Activated CD4-positive, alpha-beta T cell treated with anti-CD3 and anti-CD28 coated beads, Interleukin-2, amount 50 U/mL, for 48 hours (primary cell): Measurements from ENCODE around the gene AGPAT2.

Source experiments
- DNase-seq, 2 experiments: peaks; one replicate each; pipeline ENCODE4 v3.0.0-alpha.2; 2020

Gene AGPAT2

GRCh38 chr9:136700304-136700703 lies 13.0 kb upstream of the AGPAT2 start:
- DNase-seq, result no peak

- DNase-seq, result no peak
Measured at GRCh38 chr9:136698635-136699246, 11.5 kb upstream of the AGPAT2 start.

DNA sequence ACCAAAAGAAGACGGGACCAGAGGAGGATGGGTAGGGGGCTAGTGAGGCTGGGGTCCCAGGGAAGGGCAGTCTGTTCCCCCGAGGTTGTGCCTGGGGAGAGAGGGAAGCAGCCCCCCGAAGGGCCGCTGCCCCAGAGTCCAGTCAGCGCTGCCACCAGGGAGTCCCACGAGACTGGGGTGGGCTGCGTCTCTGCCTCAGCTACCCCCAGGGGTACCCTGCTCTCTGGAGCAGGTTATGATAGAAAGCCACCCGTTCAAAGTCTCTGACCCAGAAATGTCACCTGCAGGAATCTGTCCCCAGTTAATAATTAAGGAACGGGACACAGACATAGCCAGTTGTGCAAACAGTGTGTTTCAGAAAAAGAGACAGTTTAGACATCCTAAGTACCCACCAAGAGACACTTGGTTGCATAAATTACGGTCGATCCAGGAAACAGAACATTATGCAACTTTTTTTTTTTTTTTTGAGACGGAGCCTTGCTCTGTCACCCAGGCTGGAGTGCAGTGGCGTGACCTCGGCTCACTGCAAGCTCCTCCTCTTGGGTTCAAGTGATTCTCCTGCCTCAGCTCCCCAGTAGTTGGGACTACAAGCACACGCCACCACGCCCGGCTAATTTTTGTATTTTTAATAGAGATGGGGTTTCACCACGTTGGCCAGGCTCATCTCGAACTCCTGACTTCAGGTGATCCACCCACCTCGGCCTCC lies 10.7 kb upstream of the AGPAT2 start:
- no peak for DNase-seq

DNA sequence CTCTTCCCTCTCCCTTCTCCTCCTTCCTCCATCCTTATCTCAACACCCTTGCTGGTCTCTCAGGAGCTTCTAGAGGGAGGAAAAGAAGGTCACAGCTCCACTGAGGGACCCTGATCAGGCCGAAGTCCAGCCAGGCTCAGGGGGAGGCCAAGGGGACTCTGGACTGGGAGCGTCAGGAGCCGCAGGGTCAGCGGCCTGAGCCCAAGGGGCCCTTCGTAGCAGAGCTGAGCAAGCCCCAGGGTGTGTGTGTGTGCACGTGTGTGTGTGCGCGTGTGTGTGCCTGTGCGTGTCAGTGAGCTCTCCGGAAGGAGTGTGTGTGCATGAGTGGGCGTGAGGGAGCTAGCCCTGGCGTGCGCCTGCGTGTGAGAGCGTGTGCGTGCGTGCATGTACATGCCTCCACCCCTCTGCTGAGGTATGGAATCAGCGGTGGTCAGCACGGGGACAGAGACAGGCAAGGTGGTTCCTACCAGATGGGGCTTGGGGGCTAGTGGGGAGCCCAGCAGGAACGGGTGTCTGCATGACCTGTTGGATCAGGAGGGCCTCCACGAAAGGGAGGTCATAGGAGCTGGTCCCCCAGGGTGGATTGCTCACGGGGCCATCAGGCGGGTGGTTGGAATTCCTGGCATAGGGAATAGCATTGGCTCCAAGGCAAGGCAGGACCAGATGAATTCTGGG lies 10.0 kb upstream of the AGPAT2 start:
- no peak for DNase-seq

DNA sequence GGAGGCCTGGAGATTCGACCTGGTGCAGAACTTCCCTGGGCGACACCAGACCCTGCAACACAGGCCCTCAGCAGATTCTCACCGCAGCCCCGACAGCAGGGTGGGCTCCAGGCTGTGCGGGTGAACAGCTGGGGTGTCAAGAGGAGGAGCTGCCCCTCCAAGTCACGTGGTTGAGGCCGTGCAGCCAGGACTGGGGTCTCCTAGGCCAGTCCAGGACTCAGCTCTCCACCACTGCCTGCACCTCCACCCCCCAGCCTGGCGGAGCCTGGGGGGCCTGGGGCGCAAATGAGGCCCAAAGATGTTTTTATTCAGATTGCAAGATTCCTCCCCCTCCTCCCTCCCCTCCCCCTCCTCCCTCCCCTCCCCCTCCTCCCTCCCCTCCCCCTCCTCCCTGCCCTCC lies 9.2 kb upstream of the AGPAT2 start:
- DNase-seq, result no peak

DNA sequence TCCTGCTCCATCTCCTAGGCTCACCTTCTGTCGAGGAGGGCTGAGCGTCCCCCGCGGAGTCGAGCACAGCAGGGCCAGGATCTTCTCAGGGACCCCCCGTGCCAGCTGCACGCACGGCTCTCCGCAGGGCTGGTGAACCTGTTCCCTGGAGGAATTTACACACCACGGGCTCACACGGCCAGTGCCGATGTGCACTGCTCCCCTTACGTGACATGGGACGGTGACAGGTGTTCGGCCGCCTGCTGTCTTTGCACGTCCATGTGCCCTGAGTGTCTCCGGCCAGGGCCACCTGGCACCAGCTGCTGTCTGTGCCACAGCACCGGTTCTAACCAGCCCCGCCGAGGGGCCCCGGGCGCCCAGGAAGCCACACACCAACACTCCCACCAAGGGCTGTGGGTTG lies 8.7 kb upstream of the AGPAT2 start:
- no peak for DNase-seq

GRCh38 chr9:136695435-136695895 lies 8.2 kb upstream of the AGPAT2 start:
- no peak for DNase-seq

- no peak for DNase-seq
Measured at GRCh38 chr9:136694872-136695247, 7.6 kb upstream of the AGPAT2 start.

- DNase-seq, result peak; percentile 53
Measured at GRCh38 chr9:136694163-136694871, 7.1 kb upstream of the AGPAT2 start.

- DNase-seq, result no peak
Measured at GRCh38 chr9:136693490-136694162, 6.4 kb upstream of the AGPAT2 start.

GRCh38 chr9:136693135-136693489 lies 5.9 kb upstream of the AGPAT2 start:
- no peak for DNase-seq

DNA sequence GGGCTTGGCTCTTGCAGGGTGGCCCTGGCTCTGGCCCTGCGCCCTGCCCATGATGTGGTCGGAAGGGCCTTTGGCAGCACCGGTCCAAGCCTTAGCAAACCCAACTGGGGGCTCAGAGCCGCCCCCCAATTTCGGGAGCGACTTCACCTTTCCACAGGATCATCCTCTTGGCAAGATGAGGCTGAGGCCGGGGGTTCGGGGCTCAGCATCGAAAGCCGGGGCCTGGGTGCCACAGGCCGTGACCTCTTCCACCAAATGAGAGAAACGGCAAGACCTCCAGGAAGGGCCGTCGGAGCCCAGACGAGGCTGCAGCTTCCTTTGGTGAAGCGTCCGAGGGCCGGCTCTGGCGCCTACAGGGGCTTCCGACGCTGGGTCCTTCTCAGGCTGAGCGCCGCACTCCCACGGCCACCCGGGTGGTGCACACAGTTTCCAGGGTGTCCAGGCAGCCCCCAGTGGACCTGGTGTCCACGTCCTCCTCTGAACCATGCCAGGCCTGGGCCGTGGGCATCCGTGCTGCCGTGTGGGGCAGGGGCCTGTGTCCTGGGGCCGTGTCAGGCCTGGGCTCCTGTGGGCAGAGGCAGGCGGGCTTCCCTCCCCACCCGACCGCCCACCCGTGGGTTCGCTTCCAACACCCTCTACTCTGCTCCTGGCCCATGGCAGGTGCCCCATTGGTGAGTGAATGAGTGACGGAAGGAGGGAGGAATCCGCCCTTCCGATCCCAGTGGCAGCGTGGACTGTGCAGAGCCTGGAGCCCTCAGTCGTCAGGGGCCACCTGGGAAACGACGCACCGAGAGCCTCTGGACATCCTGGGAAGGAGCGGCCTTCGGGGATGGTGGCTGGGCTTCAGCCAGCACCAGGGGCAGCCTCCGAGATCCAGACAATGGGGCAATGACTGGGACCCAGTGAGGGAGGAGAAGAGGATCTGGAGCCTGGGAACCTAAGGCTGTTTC lies 5.2 kb upstream of the AGPAT2 start:
- no peak for DNase-seq

DNA sequence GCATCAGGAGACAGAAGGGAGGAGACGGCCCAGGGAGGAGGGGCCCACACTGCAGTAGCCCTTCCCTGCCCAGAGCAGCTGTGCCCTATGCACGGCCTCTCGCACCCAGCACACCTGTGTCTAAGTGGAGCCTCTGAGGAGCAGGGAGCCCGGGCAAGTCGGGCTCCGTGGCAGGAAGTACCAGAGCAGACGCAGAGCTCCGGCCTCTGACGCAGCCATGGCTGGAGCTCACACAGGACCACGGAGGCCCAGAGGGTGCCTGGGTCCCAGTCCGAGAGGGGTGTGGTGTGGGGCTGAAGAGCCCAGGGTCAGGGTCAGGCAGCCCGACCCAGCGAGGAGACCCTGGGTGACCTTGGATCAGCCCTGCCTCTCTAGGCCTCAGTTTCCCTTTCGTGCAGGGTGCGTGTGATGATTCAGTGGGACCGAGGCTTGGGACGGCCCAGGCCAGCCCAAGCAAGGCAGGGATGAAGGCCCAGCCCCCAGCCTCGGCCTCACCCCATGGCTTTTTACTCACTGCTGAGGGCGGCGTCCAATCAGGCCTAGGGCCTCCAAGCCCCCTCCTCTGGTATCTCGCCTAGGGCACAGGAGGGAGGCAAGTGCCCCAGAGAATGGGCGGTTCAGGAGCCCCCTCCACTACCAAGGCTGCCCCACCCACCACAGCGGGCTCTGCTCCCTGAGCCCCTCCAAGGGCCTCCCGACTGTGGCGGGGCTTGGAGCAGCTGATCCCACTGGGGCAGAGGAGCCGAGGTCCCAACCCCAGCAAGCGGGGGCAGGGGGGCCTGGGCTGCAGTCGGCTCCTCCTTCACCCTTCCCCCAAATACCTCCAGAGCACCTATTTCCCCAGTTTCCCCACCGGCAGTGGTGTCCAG lies 4.3 kb upstream of the AGPAT2 start:
- no peak for DNase-seq

GRCh38 chr9:136690806-136691261 lies 3.6 kb upstream of the AGPAT2 start:
- DNase-seq, result no peak

GRCh38 chr9:136690104-136690805 lies 3.0 kb upstream of the AGPAT2 start:
- no peak for DNase-seq

- no peak for DNase-seq
Measured at GRCh38 chr9:136689108-136689460, 1.8 kb upstream of the AGPAT2 start.

DNA sequence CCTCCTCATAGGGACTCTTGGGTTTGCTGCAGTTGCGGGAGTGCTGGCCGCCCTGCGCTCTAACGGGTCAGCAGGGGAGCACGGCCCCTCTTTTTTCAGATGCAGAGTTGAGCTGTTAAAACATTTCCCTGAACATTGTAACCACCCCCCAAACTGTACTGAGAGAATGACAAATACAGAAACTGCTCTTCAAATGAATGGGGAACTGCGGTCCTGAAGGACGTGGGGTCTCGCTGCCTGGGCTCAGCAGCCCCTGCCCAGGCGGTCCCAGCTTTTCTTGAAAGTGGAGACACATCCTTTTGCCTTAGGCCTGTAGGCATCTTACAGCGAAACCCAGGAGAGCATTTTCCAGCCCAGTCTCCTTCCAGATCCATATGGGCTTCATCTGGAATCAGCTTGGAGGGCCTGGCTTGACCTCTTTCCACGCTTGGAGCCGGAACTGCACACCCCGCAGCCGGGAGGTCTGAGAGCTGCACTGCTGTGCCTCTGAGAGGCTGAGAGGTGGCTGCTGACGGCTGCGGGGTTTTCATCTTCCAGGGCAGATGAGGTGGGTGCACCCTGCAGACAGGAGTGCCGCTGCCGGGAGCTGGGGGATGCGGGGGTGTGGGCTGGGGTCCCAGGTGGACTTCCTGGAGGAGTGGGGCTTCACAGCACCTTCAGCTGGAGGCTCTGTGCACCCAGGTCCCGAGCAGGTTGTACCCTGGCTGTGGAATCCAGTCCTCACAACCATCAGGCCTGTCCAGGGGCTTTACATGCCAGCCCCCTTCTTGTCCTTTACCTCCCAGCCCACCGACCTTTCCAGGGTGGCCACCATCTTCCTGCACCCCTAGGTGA lies 1.2 kb upstream of the AGPAT2 start:
- no peak for DNase-seq

GRCh38 chr9:136687721-136688223 lies 515 bp upstream of the AGPAT2 start:
- DNase-seq, result no peak

DNA sequence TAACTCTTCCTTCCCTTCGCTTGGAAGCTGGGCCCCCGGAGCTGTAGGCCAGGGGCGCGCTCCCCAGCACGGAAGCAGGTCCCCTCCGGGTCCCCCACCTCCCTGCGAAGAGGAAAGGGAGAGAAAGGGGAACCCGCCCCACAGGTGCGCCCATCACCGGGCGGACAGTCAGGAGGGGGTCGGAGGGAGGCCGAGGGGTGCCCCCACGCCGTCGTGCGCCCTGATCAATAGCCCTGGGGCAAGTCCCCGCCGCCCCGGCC lies 793 bp downstream of the AGPAT2 start:
- no peak for DNase-seq
